ENCODE data around the gene MRGPRD.

DNA sequence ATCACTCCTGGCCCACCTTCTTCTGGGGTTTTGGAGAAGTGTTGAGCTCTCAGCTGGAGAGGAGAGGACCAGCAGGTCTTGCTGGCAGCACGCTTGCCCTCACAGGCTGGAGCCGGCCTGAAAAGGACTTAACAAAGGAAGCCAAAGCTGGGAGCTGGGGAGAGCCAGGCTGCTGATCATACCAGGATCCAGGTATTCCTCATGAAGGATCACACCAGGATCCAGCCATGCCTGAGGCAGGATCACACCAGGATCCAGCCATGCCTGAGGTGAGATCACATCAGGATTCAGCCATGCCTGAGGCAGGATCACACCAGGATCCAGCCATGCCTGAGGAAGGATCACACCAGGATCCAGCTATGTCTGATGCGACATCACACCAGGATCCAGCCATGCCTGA is 17.0 kb downstream of the MRGPRD start:
- TF ChIP-seq CTCF (IDR thresholded peaks at IDR 0.05), result no peak
- no peak for TF ChIP-seq POLR2A (IDR thresholded peaks at IDR 0.05)
- TF ChIP-seq POLR2AphosphoS5 (IDR thresholded peaks at IDR 0.05), result no peak
- no peak for TF ChIP-seq EP300 (IDR thresholded peaks at IDR 0.05)

Measured in suprapubic skin (tissue), 4 donors.